Endometrial microvascular endothelial cells (primary cell): ENCODE data around the gene ITGA7. TPM values are rescaled to one million over a fixed set of nuclear protein-coding genes. Genes with fewer than 3 reads are reported as not detected.

ENCODE experiments used
- total RNA-seq: library from RNA; depleted of rRNA; stranded (reverse); fragments of >200 nt; gene quantifications from one replicate; pipeline ENCODE4 v1.2.3, GENCODE V29; 2015; ENCODE audit errors: inconsistent ontology term

The ITGA7 gene
- total RNA-seq, 1 donor from 2014 or later = not detected

Other genes starting within 250 kb of the ITGA7 start
- not detected for gene OR6C70, start 237.8 kb downstream of the ITGA7 start, total RNA-seq
- not detected for gene OR6C68, start 215.5 kb downstream of the ITGA7 start, total RNA-seq
- not detected for gene OR6C4, start 158.3 kb downstream of the ITGA7 start, total RNA-seq
- gene OR2AP1, start 135.4 kb downstream of the ITGA7 start, total RNA-seq = not detected
- gene OR10P1, start 71.0 kb downstream of the ITGA7 start, total RNA-seq = not detected
- 139 TPM for gene BLOC1S1, start 8.1 kb upstream of the ITGA7 start, total RNA-seq
- gene RDH5, start 12.5 kb upstream of the ITGA7 start, total RNA-seq = not detected
- 847 TPM for gene CD63, start 21.1 kb upstream of the ITGA7 start, total RNA-seq
- gene GDF11, start 35.2 kb upstream of the ITGA7 start, total RNA-seq = 5.5 TPM
- gene SARNP, start 109.8 kb upstream of the ITGA7 start, total RNA-seq = 85.2 TPM
- 44.0 TPM for gene ORMDL2, start 110.1 kb upstream of the ITGA7 start, total RNA-seq
- gene DNAJC14, start 121.7 kb upstream of the ITGA7 start, total RNA-seq = 37.7 TPM
- gene MMP19, start 135.0 kb upstream of the ITGA7 start, total RNA-seq = 6.0 TPM
- gene PYM1, start 220.0 kb upstream of the ITGA7 start, total RNA-seq = 29.1 TPM
- gene DGKA, start 223.3 kb upstream of the ITGA7 start, total RNA-seq = 82.4 TPM